ENCODE data around the gene MIER1. TPM values are rescaled to one million over a fixed set of nuclear protein-coding genes. Genes with fewer than 3 reads are reported as not detected.

MIER1 gene
- total and polyA plus RNA-seq, 5 donors: 8.9 to 26.9 (median 21.8) TPM

- ATAC-seq (peak; percentile 69), DNase-seq (no peak)
- Histone ChIP-seq H3K4me3 (ENCODE audit: low read length) (no peak overlapping the region), H3K27me3 (ENCODE audit: control insufficient read depth, insufficient read depth) (no peaks in the 10 kb centered on the region), H3K9me3 (ENCODE audit: control insufficient read depth, low read length) (no peaks in the 10 kb centered on the region), H3K27ac (ENCODE audit: low read length) (no peak overlapping the region), H3K4me1 (ENCODE audit: control insufficient read depth, insufficient read depth, low read length) (no peaks in the 10 kb centered on the region)
- 71% methylated on average over 5 of the region's 5 CpGs for WGBS
- intact Hi-C loops (cut with DNase I): no loop called here
These were observed 77.1 kb downstream of the MIER1 start for GRCh38 chr1:67001682-67002425.

GRCh38 chr1:67004176-67004575, 79.4 kb downstream of the MIER1 start:
- Histone ChIP-seq H3K27ac (ENCODE audit: low read length) (no peak overlapping the region), H3K4me1 (ENCODE audit: control insufficient read depth, insufficient read depth, low read length) (no peaks in the 10 kb centered on the region), H3K27me3 (ENCODE audit: control insufficient read depth, insufficient read depth) (no peaks in the 10 kb centered on the region), H3K9me3 (ENCODE audit: control insufficient read depth, low read length) (no peaks in the 10 kb centered on the region), H3K4me3 (ENCODE audit: low read length) (no peak overlapping the region)
- DNase-seq (no peak), ATAC-seq (no peak)
- intact Hi-C loops (cut with DNase I): no loop called here
- WGBS: 75% methylated on average over 1 of the region's 1 CpG

- DNase-seq: peak in 1 of 3 donors; percentile 50
- Histone ChIP-seq H3K4me1 (ENCODE audit: control insufficient read depth, insufficient read depth, low read length) (no peaks in the 10 kb centered on the region), H3K4me3 (ENCODE audit: low read length) (no peak overlapping the region), H3K27me3 (ENCODE audit: control insufficient read depth, insufficient read depth) (no peaks in the 10 kb centered on the region), H3K9me3 (ENCODE audit: control insufficient read depth, low read length) (no peaks in the 10 kb centered on the region), H3K27ac (ENCODE audit: low read length) (no peak overlapping the region)
- 77% methylated on average over 8 of the region's 8 CpGs for WGBS
- intact Hi-C loops (cut with DNase I): no loop called here
- ATAC-seq: no peak
These were observed 80.3 kb downstream of the MIER1 start for GRCh38 chr1:67005068-67005467.

GRCh38 chr1:67009792-67010191, 85.0 kb downstream of the MIER1 start:
- intact Hi-C loops (cut with DNase I): no loop called here
- 98% methylated on average over 3 of the region's 3 CpGs for WGBS
- Histone ChIP-seq H3K27me3 (ENCODE audit: control insufficient read depth, insufficient read depth) (no peaks in the 10 kb centered on the region), H3K9me3 (ENCODE audit: control insufficient read depth, low read length) (no peaks in the 10 kb centered on the region), H3K4me3 (ENCODE audit: low read length) (no peak overlapping the region), H3K4me1 (ENCODE audit: control insufficient read depth, insufficient read depth, low read length) (no peaks in the 10 kb centered on the region), H3K27ac (ENCODE audit: low read length) (no peak overlapping the region)
- DNase-seq (no peak), ATAC-seq (no peak)

- intact Hi-C loops (cut with DNase I): no loop called here
- 53% methylated on average over 2 of the region's 2 CpGs for WGBS
- Histone ChIP-seq H3K27ac (ENCODE audit: low read length) (no peak overlapping the region), H3K4me1 (ENCODE audit: control insufficient read depth, insufficient read depth, low read length) (no peaks in the 10 kb centered on the region), H3K4me3 (ENCODE audit: low read length) (no peak overlapping the region), H3K9me3 (ENCODE audit: control insufficient read depth, low read length) (no peaks in the 10 kb centered on the region), H3K27me3 (ENCODE audit: control insufficient read depth, insufficient read depth) (no peaks in the 10 kb centered on the region)
- DNase-seq (no peak), ATAC-seq (no peak)
These were observed 88.8 kb downstream of the MIER1 start for GRCh38 chr1:67013573-67013972.

GRCh38 chr1:67018574-67018973, 93.8 kb downstream of the MIER1 start:
- no peak overlapping the region for H3K4me3 ChIP-seq (ENCODE audit: low read length)
- DNase-seq: no peak
- ATAC-seq: no peak
- no peaks in the 10 kb centered on the region for H3K27me3 ChIP-seq (ENCODE audit: control insufficient read depth, insufficient read depth)
- H3K4me1 ChIP-seq (ENCODE audit: control insufficient read depth, insufficient read depth, low read length): peaks cover 2% of the 10 kb centered on the region
- H3K9me3 ChIP-seq (ENCODE audit: control insufficient read depth, low read length): no peaks in the 10 kb centered on the region
- no peak overlapping the region for H3K27ac ChIP-seq (ENCODE audit: low read length)
- 72% methylated on average over 2 of the region's 2 CpGs for WGBS
- intact Hi-C loops (cut with DNase I): no loop called here

- H3K4me3 ChIP-seq (ENCODE audit: low read length): no peak overlapping the region
- WGBS: 98% methylated on average over 4 of the region's 4 CpGs
- no peak for ATAC-seq
- no peaks in the 10 kb centered on the region for H3K27me3 ChIP-seq (ENCODE audit: control insufficient read depth, insufficient read depth)
- intact Hi-C loops (cut with DNase I): no loop called here
- DNase-seq: no peak
- H3K27ac ChIP-seq (ENCODE audit: low read length): no peak overlapping the region
- no peaks in the 10 kb centered on the region for H3K9me3 ChIP-seq (ENCODE audit: control insufficient read depth, low read length)
- H3K4me1 ChIP-seq (ENCODE audit: control insufficient read depth, insufficient read depth, low read length): peaks cover 2% of the 10 kb centered on the region
These were observed 94.3 kb downstream of the MIER1 start for GRCh38 chr1:67019121-67019520.

GRCh38 chr1:67019600-67020136, 94.9 kb downstream of the MIER1 start:
- intact Hi-C loops (cut with DNase I): no loop called here
- Histone ChIP-seq H3K4me3 (ENCODE audit: low read length) (no peak overlapping the region), H3K9me3 (ENCODE audit: control insufficient read depth, low read length) (no peaks in the 10 kb centered on the region), H3K27me3 (ENCODE audit: control insufficient read depth, insufficient read depth) (no peaks in the 10 kb centered on the region), H3K4me1 (ENCODE audit: control insufficient read depth, insufficient read depth, low read length) (peaks cover 2% of the 10 kb centered on the region), H3K27ac (ENCODE audit: low read length) (no peak overlapping the region)
- ATAC-seq (peak; percentile 75 to 95), DNase-seq (no peak)
- WGBS: 22% methylated on average over 1 of the region's 1 CpG

GRCh38 chr1:67020304-67020703, 95.5 kb downstream of the MIER1 start:
- peak; percentile 48 to 80 for ATAC-seq
- Histone ChIP-seq H3K27me3 (ENCODE audit: control insufficient read depth, insufficient read depth) (no peaks in the 10 kb centered on the region), H3K4me3 (ENCODE audit: low read length) (no peak overlapping the region), H3K9me3 (ENCODE audit: control insufficient read depth, low read length) (no peaks in the 10 kb centered on the region), H3K27ac (ENCODE audit: low read length) (no peak overlapping the region), H3K4me1 (ENCODE audit: control insufficient read depth, insufficient read depth, low read length) (peaks cover 2% of the 10 kb centered on the region)
- no peak for DNase-seq
- 50% methylated on average over 2 of the region's 2 CpGs for WGBS
- intact Hi-C loops (cut with DNase I): no loop called here

- no peak for DNase-seq
- no peak overlapping the region for H3K4me3 ChIP-seq (ENCODE audit: low read length)
- H3K9me3 ChIP-seq (ENCODE audit: control insufficient read depth, low read length): no peaks in the 10 kb centered on the region
- WGBS: 34% methylated on average over 2 of the region's 2 CpGs
- no peak overlapping the region for H3K27ac ChIP-seq (ENCODE audit: low read length)
- H3K27me3 ChIP-seq (ENCODE audit: control insufficient read depth, insufficient read depth): no peaks in the 10 kb centered on the region
- intact Hi-C loops (cut with DNase I): no loop called here
- ATAC-seq: no peak
- peaks cover 2% of the 10 kb centered on the region for H3K4me1 ChIP-seq (ENCODE audit: control insufficient read depth, insufficient read depth, low read length)
These were observed 96.0 kb downstream of the MIER1 start for GRCh38 chr1:67020765-67021164.

- intact Hi-C loops (cut with DNase I): no loop called here
- H3K27ac ChIP-seq (ENCODE audit: low read length): no peak overlapping the region
- ATAC-seq (no peak), DNase-seq (no peak)
- no peaks in the 10 kb centered on the region for H3K9me3 ChIP-seq (ENCODE audit: control insufficient read depth, low read length)
- H3K4me3 ChIP-seq (ENCODE audit: low read length): no peak overlapping the region
- 91% methylated on average over 1 of the region's 1 CpG for WGBS
- H3K27me3 ChIP-seq (ENCODE audit: control insufficient read depth, insufficient read depth): no peaks in the 10 kb centered on the region
- peaks cover 2% of the 10 kb centered on the region for H3K4me1 ChIP-seq (ENCODE audit: control insufficient read depth, insufficient read depth, low read length)
These were observed 104.7 kb downstream of the MIER1 start for GRCh38 chr1:67029472-67029871.

Measured in right cardiac atrium (tissue), 5 donors.